H9 (cell line): ENCODE measurements around the gene ZNF836. TPM values are rescaled to one million over a fixed set of nuclear protein-coding genes. Genes with fewer than 3 reads are reported as not detected.

Experiments
- DNase-seq: peaks from one replicate; pipeline ENCODE4 v3.0.0-alpha.2; 2017
- H2AFZ ChIP-seq: one replicate; pipeline ENCODE4 v1.6.1; 2013; ENCODE audit warnings: mild to moderate bottlenecking, low read length, control low read depth, moderate library complexity
- H2AK5ac ChIP-seq: 2 replicates; pipeline ENCODE4 v1.6.1; 2013; ENCODE audit warnings: low read length, control low read depth, mixed read lengths; ENCODE audit not compliant: insufficient read length
- H2BK120ac ChIP-seq: one replicate; pipeline ENCODE4 v1.6.1; 2013; ENCODE audit warnings: low read depth, mild to moderate bottlenecking, low read length, control low read depth, inconsistent platforms; ENCODE audit not compliant: poor library complexity, severe bottlenecking
- H2BK12ac ChIP-seq: 2 replicates; pipeline ENCODE4 v1.6.1; 2013; ENCODE audit warnings: low read length, control low read depth, mixed read lengths, low read depth; ENCODE audit not compliant: insufficient read length
- H2BK15ac ChIP-seq: 2 replicates; pipeline ENCODE4 v1.6.1; 2013; ENCODE audit warnings: low read depth, low read length, control low read depth
- H2BK20ac ChIP-seq: one replicate; pipeline ENCODE4 v1.6.1; 2013; ENCODE audit warnings: low read depth, mild to moderate bottlenecking, low read length, control low read depth, inconsistent platforms; ENCODE audit not compliant: poor library complexity, severe bottlenecking
- H2BK5ac ChIP-seq: 2 replicates; pipeline ENCODE4 v1.6.1; 2013; ENCODE audit warnings: low read length, control low read depth, mixed read lengths; ENCODE audit not compliant: insufficient read length
- H3K14ac ChIP-seq: 2 replicates; pipeline ENCODE4 v1.6.1; 2013; ENCODE audit warnings: low read length, control low read depth; ENCODE audit not compliant: insufficient read depth
- H3K18ac ChIP-seq: 2 replicates; pipeline ENCODE4 v1.6.1; 2013; ENCODE audit warnings: low read depth, mild to moderate bottlenecking, mixed read lengths, low read length, control low read depth; ENCODE audit not compliant: insufficient read length
- H3K23ac ChIP-seq: 2 replicates; pipeline ENCODE4 v1.6.1; 2013; ENCODE audit warnings: low read length, control low read depth, mixed read lengths, low read depth; ENCODE audit not compliant: insufficient read length
- H3K23me2 ChIP-seq: 2 replicates; pipeline ENCODE4 v1.6.1; 2013; ENCODE audit warnings: low read depth, mild to moderate bottlenecking, mixed read lengths, low read length, control low read depth; ENCODE audit not compliant: insufficient read length, poor library complexity, severe bottlenecking
- H3K27ac ChIP-seq: 2 replicates; pipeline ENCODE4 v1.5.1; 2013; ENCODE audit warnings: low read length, control low read depth, mixed read lengths, low read depth; ENCODE audit not compliant: insufficient read length
- H3K27me3 ChIP-seq: 2 replicates; pipeline ENCODE4 v1.6.1; 2013; ENCODE audit warnings: low read length, control low read depth, inconsistent platforms; ENCODE audit not compliant: insufficient read depth
- H3K4ac ChIP-seq: 2 replicates; pipeline ENCODE4 v1.6.1; 2013; ENCODE audit warnings: low read depth, mild to moderate bottlenecking, control low read depth, inconsistent platforms, low read length, moderate library complexity
- H3K4me1 ChIP-seq: 2 replicates; pipeline ENCODE4 v1.6.1; 2013; ENCODE audit warnings: low read length, control low read depth, inconsistent platforms; ENCODE audit not compliant: insufficient read depth
- H3K4me2 ChIP-seq: 2 replicates; pipeline ENCODE4 v1.6.1; 2013; ENCODE audit warnings: low read length, control low read depth, mixed read lengths; ENCODE audit not compliant: insufficient read length, insufficient read depth
- H3K56ac ChIP-seq: 2 replicates; pipeline ENCODE4 v1.6.1; 2013; ENCODE audit warnings: low read depth, mild to moderate bottlenecking, mixed read lengths, low read length, control low read depth; ENCODE audit not compliant: insufficient read length
- H3K79me1 ChIP-seq: 2 replicates; pipeline ENCODE4 v1.6.1; 2013; ENCODE audit warnings: low read depth, mild to moderate bottlenecking, moderate library complexity, low read length, control low read depth, inconsistent platforms; ENCODE audit not compliant: insufficient read depth, poor library complexity, severe bottlenecking
- H3K79me2 ChIP-seq: 2 replicates; pipeline ENCODE4 v1.6.1; 2013; ENCODE audit warnings: low read length, control low read depth, inconsistent platforms; ENCODE audit not compliant: insufficient read depth
- H3K9ac ChIP-seq: 2 replicates; pipeline ENCODE4 v1.6.1; 2013; ENCODE audit warnings: low read length, control low read depth, mixed read lengths; ENCODE audit not compliant: insufficient read length; ENCODE audit errors: extremely low read depth
- H3K9me3 ChIP-seq: one replicate; pipeline ENCODE4 v1.6.1; 2013; ENCODE audit warnings: low read depth, low read length, inconsistent platforms; ENCODE audit not compliant: control insufficient read depth
- H3T11ph ChIP-seq: one replicate; pipeline ENCODE4 v1.6.1; 2013; ENCODE audit warnings: mild to moderate bottlenecking, low read length, control low read depth, inconsistent platforms
- H4K20me1 ChIP-seq: one replicate; pipeline ENCODE4 v1.6.1; 2013; ENCODE audit not compliant: control insufficient read depth, insufficient read length, insufficient read depth
- H4K5ac ChIP-seq: 2 replicates; pipeline ENCODE4 v1.6.1; 2013; ENCODE audit warnings: low read depth, mild to moderate bottlenecking, mixed read lengths, low read length, control low read depth; ENCODE audit not compliant: insufficient read length
- H4K8ac ChIP-seq: replicated peaks from 2 replicates; pipeline ENCODE4 v1.6.1; 2013; ENCODE audit warnings: low read length, control low read depth, mixed read lengths, low read depth; ENCODE audit not compliant: insufficient read length
- H4K91ac ChIP-seq: 2 replicates; pipeline ENCODE4 v1.6.1; 2013; ENCODE audit warnings: low read depth, mild to moderate bottlenecking, moderate library complexity, mixed read lengths, low read length, control low read depth; ENCODE audit not compliant: insufficient read length
- H3K27ac Mint-ChIP-seq, 3 experiments: 2 replicates in 2 of 3; 3 replicates in 1 of 3; pipeline ENCODE4 v1.8.0; 2020 to 2021; ENCODE audit warnings: mixed read lengths in 3 of 3, mild to moderate bottlenecking in 1 of 3, moderate library complexity in 1 of 3
- H3K27me3 Mint-ChIP-seq: 2 replicates; pipeline ENCODE4 v1.8.0; 2021; ENCODE audit warnings: low read depth, mild to moderate bottlenecking, moderate library complexity, mixed read lengths
- H3K36me3 Mint-ChIP-seq, 3 experiments: 2 replicates in 2 of 3; 3 replicates in 1 of 3; pipeline ENCODE4 v1.8.0; 2020 to 2021; ENCODE audit warnings: low read depth in 3 of 3, mixed read lengths in 3 of 3; ENCODE audit not compliant: insufficient read depth in 1 of 3
- H3K4me1 Mint-ChIP-seq, 2 experiments: 2 replicates each; pipeline ENCODE4 v1.8.0; 2020; ENCODE audit warnings: mixed read lengths in 2 of 2
- H3K4me3 Mint-ChIP-seq, 2 experiments: 2 replicates in 1 of 2; 3 replicates in 1 of 2; pipeline ENCODE4 v1.8.0; 2020 to 2021; ENCODE audit warnings: mild to moderate bottlenecking in 2 of 2, mixed read lengths in 2 of 2, moderate library complexity in 1 of 2
- H3K9me3 Mint-ChIP-seq, 2 experiments: 2 replicates in 1 of 2; 3 replicates in 1 of 2; pipeline ENCODE4 v1.8.0; 2020; ENCODE audit warnings: mild to moderate bottlenecking in 2 of 2, mixed read lengths in 2 of 2, moderate library complexity in 1 of 2
- CTCF ChIP-seq: fragments of 200-600 bp; sonication (generic); conservative IDR thresholded peaks from 3 replicates; pipeline ENCODE4 v1.8.0; 2021; ENCODE audit warnings: antibody characterized with exemption, mild to moderate bottlenecking
- WGBS: extraction: QIAGEN DNeasy Blood & Tissue Kit; methylation state at CpG from one replicate; pipeline ENCODE4 v1.1.7; 2013; ENCODE audit warnings: missing lambda C conversion rate, low lambda C conversion rate, mixed read lengths; ENCODE audit not compliant: insufficient read length; ENCODE audit errors: extremely low coverage; 5-methylcytosine and 5-hydroxymethylcytosine counted together
- total RNA-seq: library from RNA; stranded (reverse); gene quantifications from 2 replicates; pipeline ENCODE4 v1.2.1, GENCODE V29; 2021

ZNF836 gene
- total RNA-seq, 1 experiment from 2014 or later, result 17.4 TPM

- Histone ChIP-seq H3K79me1 (peaks cover 5% of the 10 kb centered on the region), H3K4me2 (peak overlapping the region; percentile 86), H3K27me3 (no peaks in the 10 kb centered on the region), H3K23me2 (no peaks in the 10 kb centered on the region), H2AFZ (no peak overlapping the region), H3K9ac (peak overlapping the region; percentile 36), H2BK15ac (no peak overlapping the region), H3K14ac (no peak overlapping the region), H3K23ac (no peak overlapping the region), H3K56ac (no peak overlapping the region), H3K27ac (peak overlapping the region; percentile 38), H2BK20ac (no peak overlapping the region), H2AK5ac (no peak overlapping the region), H2BK12ac (no peak overlapping the region), H2BK5ac (no peak overlapping the region), H3K18ac (no peak overlapping the region), H3K4me1 (peaks cover 7% of the 10 kb centered on the region; the same call in 1 of the 2 replicates), H3K4ac (no peak overlapping the region), H4K91ac (no peak overlapping the region), H2BK120ac (no peak overlapping the region), H4K8ac (no peak overlapping the region), H3T11ph (no peak overlapping the region), H3K79me2 (peaks cover 27% of the 10 kb centered on the region), H4K5ac (no peak overlapping the region), H4K20me1 (no peaks in the 10 kb centered on the region), H3K9me3 (no peaks in the 10 kb centered on the region)
- H3K27me3 Mint-ChIP-seq, result no peaks in the 10 kb centered on the region
- H3K4me1 Mint-ChIP-seq, result peaks cover 25% of the 10 kb centered on the region in 2 experiments
- WGBS, result no CpG with 5 or more reads among the region's 32 CpGs
- peaks cover 11 to 26% (median 22%) of the 10 kb centered on the region in 3 experiments for H3K36me3 Mint-ChIP-seq
- H3K27ac Mint-ChIP-seq, result peak overlapping the region; percentile 98 to 100 (median 99)
- no peaks in the 10 kb centered on the region for H3K9me3 Mint-ChIP-seq
- TF ChIP-seq CTCF, result no peak
- no peak for DNase-seq
- H3K4me3 Mint-ChIP-seq, result peak overlapping the region; percentile 96 to 99
These were observed 17.7 kb upstream of the ZNF836 start for GRCh38 chr19:52188822-52189734.
